Posterior cingulate gyrus (tissue), 11 donors: ENCODE results near the gene RAB3A.

Experiments
- DNase-seq, 10 donors: peaks; one replicate each; pipeline versions ENCODE4 v3.0.0 to v3.0.0-alpha.2; 2020 to 2021; ENCODE audit warnings: mixed read lengths in 3 of 10
- intact Hi-C: fragments of 100-400 bp; cut with DNase I; formaldehyde crosslinking; loops from one replicate; pipeline ENCODE4 v1.15.1; 2023

RAB3A gene

GRCh38 chr19:18203408-18203862 lies 407 bp downstream of the RAB3A start:
- intact Hi-C loops: no loop called here
- DNase-seq: peak in 9 of 10 donors; percentile 29 to 95 (median 53)

DNA sequence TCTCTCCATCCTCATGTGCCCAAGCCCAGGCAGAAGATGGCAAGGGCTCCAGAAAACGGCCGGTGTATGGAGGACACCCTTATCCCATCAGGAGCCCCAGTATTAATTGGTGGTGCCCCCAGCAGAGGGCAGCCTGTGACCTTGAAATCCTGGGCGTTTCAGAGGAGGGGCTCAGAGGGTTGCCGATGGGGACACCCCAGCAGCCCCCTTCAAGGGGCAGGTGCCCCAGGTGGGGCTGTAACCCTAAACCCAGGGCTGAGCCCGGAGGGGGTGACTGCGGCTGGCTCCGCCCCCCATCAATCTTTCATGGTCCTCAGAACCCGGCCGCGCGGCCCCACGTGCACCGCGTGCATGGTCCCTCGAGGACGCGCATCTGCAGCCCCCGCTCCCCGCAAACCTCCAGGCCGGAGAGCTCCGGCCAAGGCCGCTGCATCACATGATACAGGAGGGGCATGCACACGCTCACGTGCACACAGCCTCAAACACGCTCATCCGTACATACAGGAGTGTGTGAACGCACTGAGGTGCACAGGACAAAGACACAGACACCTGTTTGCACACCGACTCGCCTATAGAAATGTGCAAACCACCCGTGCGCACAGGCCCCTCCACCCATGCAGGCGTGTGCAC lies 949 bp downstream of the RAB3A start:
- intact Hi-C loops: no loop called here

GRCh38 chr19:18202397-18202777 lies 1.5 kb downstream of the RAB3A start:
- intact Hi-C loops: no loop called here
- peak in 3 of 10 donors; percentile 18 to 71 (median 30) for DNase-seq

More for the DNA sequence above, 949 bp downstream of the RAB3A start:
- DNase-seq: peak in 7 of 10 donors; percentile 51 to 90 (median 60)

DNA sequence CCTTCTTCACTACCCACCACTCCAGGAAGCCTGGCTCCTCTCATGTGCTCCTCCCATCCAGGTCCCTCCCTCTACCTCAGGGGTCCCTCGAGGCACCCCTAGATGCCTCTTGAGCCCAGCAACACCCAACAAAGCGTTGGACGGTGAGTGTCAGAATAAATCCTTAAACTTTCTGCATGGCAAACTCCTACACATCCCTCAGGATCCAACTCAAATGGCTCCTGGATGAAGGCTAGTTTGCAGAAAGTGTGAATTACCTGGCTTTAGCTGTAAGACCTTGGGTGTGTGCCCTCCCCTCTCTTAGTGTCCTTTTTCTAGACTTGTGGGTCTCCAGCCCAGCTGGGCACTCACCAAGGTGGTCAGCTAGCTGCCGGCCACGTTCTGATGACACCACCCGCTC lies 5.5 kb downstream of the RAB3A start:
- intact Hi-C loops: no loop called here
- no peak for DNase-seq

- no peak for DNase-seq
Observed at GRCh38 chr19:18197941-18198340, 5.9 kb downstream of the RAB3A start.

DNA sequence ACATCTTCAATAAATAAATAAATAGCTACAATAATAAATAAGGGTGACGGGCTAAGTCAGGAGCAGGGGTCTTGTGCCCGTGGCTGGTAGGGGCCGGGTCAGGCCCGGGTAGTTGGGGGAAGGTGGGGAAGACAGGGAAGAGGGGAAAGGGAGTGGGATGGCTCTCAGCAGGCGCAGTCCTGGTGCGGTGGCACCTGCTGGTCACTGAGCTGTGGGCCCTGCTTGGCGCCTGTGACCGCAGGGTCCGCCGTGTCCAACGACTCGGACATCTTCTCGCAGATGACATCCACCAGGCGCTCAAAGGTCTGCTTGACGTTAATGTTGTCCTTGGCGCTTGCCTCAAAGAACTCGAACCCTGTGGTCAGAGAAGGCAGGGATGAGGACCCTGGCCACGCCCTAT lies 6.5 kb downstream of the RAB3A start:
- DNase-seq: no peak
- intact Hi-C loops: no loop called here

More at GRCh38 chr19:18197941-18198340, 5.9 kb downstream of the RAB3A start:
- intact Hi-C loops: no loop called here

- intact Hi-C loops: no loop called here
- no peak for DNase-seq
Observed at GRCh38 chr19:18196511-18196845, 7.4 kb downstream of the RAB3A start.

- intact Hi-C loops: loop anchor here (5.0 kb wide), 2 partner anchors 37 to 133 kb away; no protein-coding TSS in a partner anchor
Observed at GRCh38 chr19:18194554-18195238, 9.1 kb downstream of the RAB3A start.

DNA sequence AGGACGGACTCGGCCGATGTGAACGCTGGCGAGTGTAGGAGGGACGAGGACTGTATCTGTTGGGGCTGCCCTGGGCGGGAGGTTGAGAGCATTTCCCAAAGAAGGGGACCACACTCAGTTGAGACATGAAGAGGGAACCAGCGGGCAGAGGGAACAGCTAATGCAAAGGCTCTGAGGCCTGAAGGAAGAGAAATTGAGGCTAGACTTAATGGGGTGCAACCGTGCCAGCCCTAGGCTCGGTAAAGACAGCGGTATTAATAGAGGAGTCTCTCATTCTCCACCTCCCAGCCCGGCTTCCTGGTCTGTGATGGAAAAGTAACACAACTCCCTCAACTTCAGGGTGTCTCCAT lies 9.7 kb downstream of the RAB3A start:
- intact Hi-C loops: loop anchor here (5.0 kb wide), 2 partner anchors 37 to 133 kb away; no protein-coding TSS in a partner anchor
- no peak for DNase-seq

More at GRCh38 chr19:18194554-18195238, 9.1 kb downstream of the RAB3A start:
- peak in 1 of 10 donors; percentile 20 for DNase-seq

DNA sequence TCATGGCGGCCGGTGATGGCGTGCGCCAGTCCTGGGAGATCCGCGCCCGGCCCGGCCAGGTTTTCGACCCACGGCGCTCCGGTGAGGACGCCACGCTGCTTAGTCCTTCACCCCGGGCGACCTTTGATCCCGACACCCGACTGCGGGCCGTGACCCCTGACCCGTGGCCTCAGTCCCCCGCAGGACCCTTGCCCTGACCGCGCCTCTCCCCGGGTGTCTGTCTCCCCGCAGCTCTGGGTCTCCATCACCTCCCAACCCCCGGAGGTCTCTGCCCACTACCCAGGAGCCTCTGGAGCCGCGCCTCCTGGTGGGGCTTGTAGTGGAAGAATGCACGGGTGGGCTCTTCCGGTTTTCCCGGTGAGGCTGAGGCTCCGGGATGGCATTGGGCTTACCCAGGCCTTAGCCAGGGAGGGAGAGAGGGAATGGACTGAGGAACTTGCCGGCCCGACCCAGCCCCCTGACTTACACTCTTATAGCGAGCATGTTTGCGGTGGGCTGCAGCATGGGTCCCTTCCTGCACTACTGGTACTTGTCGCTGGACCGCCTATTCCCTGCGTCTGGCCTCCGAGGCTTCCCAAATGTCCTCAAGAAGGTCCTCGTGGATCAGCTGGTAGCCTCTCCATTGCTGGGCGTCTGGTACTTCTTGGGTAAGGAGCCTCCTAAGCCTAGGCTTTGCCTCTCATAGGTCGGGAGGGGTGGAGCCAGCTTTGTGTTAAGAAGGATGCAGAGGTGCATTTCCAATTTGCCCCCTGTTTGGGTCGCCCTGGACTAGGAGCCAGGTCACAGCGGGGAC lies 10.3 kb downstream of the RAB3A start:
- intact Hi-C loops: loop anchor here (5.0 kb wide), 2 partner anchors 36 to 134 kb away; no protein-coding TSS in a partner anchor
- DNase-seq: no peak

DNA sequence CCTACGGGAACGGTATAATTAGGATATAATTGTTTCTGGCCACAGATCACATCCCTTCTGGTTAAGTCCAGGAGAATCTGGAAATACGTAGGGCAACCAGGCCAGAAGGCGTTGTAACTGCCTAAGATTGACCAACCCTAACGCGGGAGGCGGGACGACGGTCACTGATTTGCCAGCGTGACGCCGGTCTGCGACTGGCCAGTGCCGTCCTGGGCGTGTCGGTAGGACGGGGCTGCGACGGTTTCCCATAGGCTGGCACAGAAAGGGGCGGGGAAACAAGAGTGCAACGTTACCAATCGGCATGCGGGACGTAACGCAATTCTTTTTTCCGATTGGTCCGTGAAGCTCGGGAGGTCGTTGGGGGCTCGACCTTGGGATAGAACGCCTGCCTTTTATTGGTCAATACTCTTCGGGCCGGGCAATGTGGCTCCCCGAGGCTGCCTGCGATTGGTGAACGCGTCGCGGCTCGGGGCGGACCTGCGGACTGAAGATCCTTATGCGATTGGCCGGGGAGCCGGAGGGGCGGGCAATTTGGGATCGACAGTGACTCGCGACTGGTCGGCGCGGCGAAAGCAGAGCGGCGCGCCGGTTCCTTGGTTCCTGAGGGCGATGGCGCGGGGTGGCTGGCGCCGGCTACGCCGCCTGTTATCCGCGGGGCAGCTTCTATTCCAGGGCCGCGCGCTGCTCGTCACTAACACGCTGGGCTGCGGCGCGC lies 11.0 kb downstream of the RAB3A start, which contains the start of gene MPV17L2:
Gene MPV17L2 (plus strand): TSS at position 546 of the 715 bp plus-strand sequence. CDS start 64 bp downstream, at position 610.
- peak; percentile 100 for DNase-seq
- intact Hi-C loops: loop anchor here (5.0 kb wide), 2 partner anchors 36 to 134 kb away; no protein-coding TSS in a partner anchor

DNA sequence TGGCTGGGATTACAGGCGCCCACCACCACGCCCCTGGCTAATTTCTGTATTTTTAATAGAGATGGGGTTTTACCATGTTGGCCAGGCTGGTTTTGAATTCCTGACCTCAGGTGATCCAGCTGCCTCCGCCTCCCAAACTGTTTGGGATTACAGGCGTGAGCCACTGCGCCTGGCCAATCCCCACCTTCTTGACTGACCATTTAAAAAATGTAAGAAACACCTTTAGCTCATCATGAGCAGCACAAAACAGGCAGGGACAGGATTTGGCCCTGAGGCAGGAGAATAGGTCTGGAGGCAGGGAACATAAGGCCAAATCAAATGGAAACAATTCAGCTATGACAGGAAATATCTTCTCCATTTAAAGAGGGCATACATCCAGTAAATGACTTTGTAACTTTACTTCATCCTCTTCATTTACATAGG lies 12.2 kb downstream of the RAB3A start:
- DNase-seq: no peak
- intact Hi-C loops: loop anchor here (5.0 kb wide), 2 partner anchors 34 to 136 kb away; no protein-coding TSS in a partner anchor

DNA sequence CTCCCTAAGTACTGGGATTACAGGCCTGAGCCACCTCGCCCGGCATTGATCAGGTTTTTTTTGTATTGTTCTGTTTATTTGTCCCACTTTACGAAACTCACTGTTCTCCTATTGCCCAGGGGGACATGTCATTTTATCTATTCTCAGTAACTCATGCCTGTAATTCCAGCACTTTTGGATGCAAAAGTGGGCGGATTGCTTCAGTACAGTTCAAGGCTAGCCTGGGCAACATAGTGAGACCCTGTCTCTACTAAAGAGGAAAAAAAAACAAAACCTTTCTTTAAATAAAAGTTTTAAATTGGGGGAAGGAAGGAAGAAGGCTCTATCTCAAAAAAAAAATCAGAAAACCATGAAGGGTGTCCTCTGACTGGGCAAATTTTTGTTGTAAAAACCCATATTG lies 13.6 kb downstream of the RAB3A start:
- intact Hi-C loops: loop anchor here (5.0 kb wide), 2 partner anchors 33 to 137 kb away; no protein-coding TSS in a partner anchor
- DNase-seq: no peak

DNA sequence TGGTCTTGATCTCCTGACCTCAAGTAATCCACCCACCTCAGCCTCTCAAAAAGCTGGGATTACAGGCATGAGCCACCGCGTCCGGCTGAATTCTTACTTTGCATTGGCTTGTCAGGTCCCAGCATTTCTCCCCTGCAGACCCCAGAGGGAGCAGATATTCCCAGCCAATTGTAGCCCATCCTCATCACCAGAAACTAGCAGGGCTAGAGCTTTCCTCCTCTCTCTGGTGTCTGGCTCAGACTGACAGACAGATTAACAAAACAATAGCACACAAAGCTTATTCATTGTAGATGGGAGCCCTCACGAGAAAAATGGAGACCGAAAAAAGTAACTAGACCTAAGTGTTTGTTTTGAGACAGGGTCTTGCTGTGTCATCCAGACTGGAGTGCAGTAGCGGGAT lies 18.3 kb downstream of the RAB3A start:
- intact Hi-C loops: no loop called here

GRCh38 chr19:18183529-18183928 lies 20.3 kb downstream of the RAB3A start:
- intact Hi-C loops: no loop called here
- DNase-seq: no peak

More for the DNA sequence above, 18.3 kb downstream of the RAB3A start:
- no peak for DNase-seq

DNA sequence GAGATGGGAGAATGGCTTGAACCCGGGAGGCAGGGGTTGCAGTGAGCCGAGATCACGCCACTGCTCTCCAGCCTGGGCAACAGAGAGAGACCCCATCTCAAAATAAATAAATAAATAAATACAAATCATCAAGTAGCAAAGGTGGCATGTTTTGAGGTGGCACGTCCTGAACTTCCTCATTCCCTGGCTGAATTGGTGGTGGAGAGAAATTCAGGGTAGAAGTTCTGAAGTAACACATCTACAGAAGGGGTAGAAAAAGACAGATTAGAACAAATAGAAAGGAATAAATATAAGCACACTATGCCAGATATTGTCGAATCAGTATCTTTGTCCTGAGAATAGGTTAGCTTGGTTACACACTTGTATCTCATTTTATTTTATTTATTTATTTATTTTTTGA lies 23.9 kb downstream of the RAB3A start:
- no peak for DNase-seq
- intact Hi-C loops: no loop called here

- intact Hi-C loops: no loop called here
- peak in 1 of 10 donors; percentile 75 for DNase-seq
Observed at GRCh38 chr19:18176367-18177310, 27.2 kb downstream of the RAB3A start.

DNA sequence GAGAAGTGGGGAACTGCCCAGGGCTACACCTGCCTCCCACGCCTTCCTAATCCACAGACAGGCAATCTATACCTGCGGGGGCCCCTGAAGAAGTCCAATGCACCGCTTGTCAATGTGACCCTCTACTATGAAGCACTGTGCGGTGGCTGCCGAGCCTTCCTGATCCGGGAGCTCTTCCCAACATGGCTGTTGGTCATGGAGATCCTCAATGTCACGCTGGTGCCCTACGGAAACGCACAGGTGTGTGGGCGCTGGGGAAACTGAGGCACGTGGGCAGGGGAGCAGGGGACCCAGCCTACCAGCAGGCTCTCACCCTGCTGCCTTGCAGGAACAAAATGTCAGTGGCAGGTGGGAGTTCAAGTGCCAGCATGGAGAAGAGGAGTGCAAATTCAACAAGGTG lies 28.9 kb downstream of the RAB3A start:
- intact Hi-C loops: no loop called here
- DNase-seq: peak in 1 of 10 donors; percentile 66
